OCI-LY1 (cell line): ENCODE data around the gene CRAT.

ENCODE experiments used
- H2AFZ ChIP-seq: fragments of 200-600 bp; sonication (generic), shearing (Covaris generic); 2 replicates; pipeline ENCODE4 v1.6.0; 2014; ENCODE audit warnings: antibody characterized with exemption, mild to moderate bottlenecking, low read length
- H3F3A ChIP-seq: fragments of 200-600 bp; sonication (generic), shearing (Covaris generic); 2 replicates; pipeline ENCODE4 v1.6.0; 2014; ENCODE audit warnings: mild to moderate bottlenecking, antibody characterized with exemption, low read length, moderate library complexity; ENCODE audit not compliant: insufficient read depth
- H3K27ac ChIP-seq: fragments of 200-600 bp; sonication (generic); 2 replicates; pipeline ENCODE4 v1.5.1; 2014; ENCODE audit warnings: low read length, mixed run types, mild to moderate bottlenecking, low read depth; ENCODE audit not compliant: poor library complexity, severe bottlenecking
- H3K27me3 ChIP-seq: fragments of 200-600 bp; sonication (generic); 2 replicates; pipeline ENCODE4 v1.6.0; 2014; ENCODE audit warnings: antibody characterized with exemption, mild to moderate bottlenecking, low read length, moderate library complexity; ENCODE audit not compliant: insufficient read depth
- H3K36me3 ChIP-seq: fragments of 200-600 bp; sonication (generic); 2 replicates; pipeline ENCODE4 v1.6.1; 2014; ENCODE audit warnings: mild to moderate bottlenecking, antibody characterized with exemption, low read length, moderate library complexity, mixed read lengths; ENCODE audit not compliant: insufficient read depth
- H3K4me1 ChIP-seq: fragments of 200-600 bp; sonication (generic); 2 replicates; pipeline ENCODE4 v1.5.1; 2014; ENCODE audit warnings: mild to moderate bottlenecking, low read length, moderate library complexity; ENCODE audit not compliant: insufficient read depth, severe bottlenecking
- H3K4me2 ChIP-seq: fragments of 200-600 bp; sonication (generic), shearing (Covaris generic); 2 replicates; pipeline ENCODE4 v1.6.1; 2014; ENCODE audit warnings: low read length
- H3K4me3 ChIP-seq: fragments of 200-600 bp; sonication (generic); 2 replicates; pipeline ENCODE4 v1.5.1; 2014; ENCODE audit warnings: low read length, low read depth, mild to moderate bottlenecking, mixed read lengths; ENCODE audit not compliant: poor library complexity, severe bottlenecking
- H3K79me2 ChIP-seq: fragments of 200-600 bp; shearing (Covaris generic); 2 replicates; pipeline ENCODE4 v1.6.1; 2016; ENCODE audit warnings: mixed run types, low read length, mixed read lengths; ENCODE audit not compliant: insufficient read depth
- H3K9ac ChIP-seq: fragments of 200-600 bp; sonication (generic), shearing (Covaris generic); 2 replicates; pipeline ENCODE4 v1.6.1; 2014; ENCODE audit warnings: mild to moderate bottlenecking, low read length, mixed read lengths
- H3K9me2 ChIP-seq: fragments of 200-600 bp; sonication (generic), shearing (Covaris generic); 2 replicates; pipeline ENCODE4 v1.6.1; 2014; ENCODE audit warnings: low read depth, mild to moderate bottlenecking, low read length, mixed read lengths
- H3K9me3 ChIP-seq: fragments of 200-600 bp; shearing (Covaris generic); 2 replicates; pipeline ENCODE4 v1.6.1; 2014; ENCODE audit warnings: low read length, mixed read lengths
- H4K20me1 ChIP-seq: fragments of 200-600 bp; sonication (generic), shearing (Covaris generic); 2 replicates; pipeline ENCODE4 v1.6.0; 2016; ENCODE audit warnings: mild to moderate bottlenecking, low read length; ENCODE audit not compliant: insufficient read depth
- CTCF ChIP-seq: fragments of 200-600 bp; sonication (generic), shearing (Covaris generic); IDR thresholded peaks from 2 replicates; pipeline ENCODE4 v1.5.1; 2017; ENCODE audit warnings: mild to moderate bottlenecking, antibody characterized with exemption, low read length, moderate library complexity, mixed read lengths
- EZH2 ChIP-seq: fragments of 200-600 bp; sonication (generic), shearing (Covaris generic); IDR thresholded peaks from 2 replicates; pipeline ENCODE4 v1.8.0; 2017; ENCODE audit warnings: borderline replicate concordance, mixed run types, mild to moderate bottlenecking, antibody characterized with exemption, low read length, moderate library complexity, mixed read lengths

CRAT gene

GRCh38 chr9:129110740-129111527, at the start of gene CRAT, which contains the start of gene PTPA:
TSS of gene CRAT (minus strand) at chr9:129110793. CDS start at chr9:129110509, 284 bp downstream.
TSS of gene PTPA (plus strand) at chr9:129111415. CDS start at chr9:129111601, 186 bp downstream.
- H3K36me3 ChIP-seq: no peaks in the 10 kb centered on the region
- H3K9me3 ChIP-seq: no peaks in the 10 kb centered on the region
- H3K4me3 ChIP-seq: peak within 1 kb of the TSS; percentile 91
- TF ChIP-seq CTCF: no peak
- no peak for TF ChIP-seq EZH2
- H3K9ac ChIP-seq: peak within 1 kb of the TSS; percentile 92
- H2AFZ ChIP-seq: 0 out of 2 replicates have a peak within 1 kb of the TSS, but pooled peaks have one; percentile 6
- H4K20me1 ChIP-seq: no peaks in the 10 kb centered on the region
- peaks cover 25% of the 10 kb centered on the region for H3K79me2 ChIP-seq
- H3K27ac ChIP-seq: peak within 1 kb of the TSS; percentile 89
- no peaks in the 10 kb centered on the region for H3K9me2 ChIP-seq
- peaks cover 37% of the 10 kb centered on the region for H3K4me1 ChIP-seq
- H3F3A ChIP-seq: peaks cover 4% of the 10 kb centered on the region; the same call in 1 of the 2 replicates
- H3K4me2 ChIP-seq: peak within 1 kb of the TSS; percentile 100
- 0 out of 2 replicates have a peak, but pooled peaks cover 3% of the 10 kb centered on the region for H3K27me3 ChIP-seq

- H3K27me3 ChIP-seq: no peaks in the 10 kb centered on the region; the same call in 1 of the 2 replicates
- H3K4me3 ChIP-seq: no peak overlapping the region
- no peaks in the 10 kb centered on the region for H4K20me1 ChIP-seq
- no peaks in the 10 kb centered on the region; the same call in 1 of the 2 replicates for H3K36me3 ChIP-seq
- H3K27ac ChIP-seq: no peak overlapping the region
- TF ChIP-seq CTCF (no peak), EZH2 (no peak)
- H3F3A ChIP-seq: no peaks in the 10 kb centered on the region
- no peak overlapping the region for H3K4me2 ChIP-seq
- H3K79me2 ChIP-seq: no peaks in the 10 kb centered on the region
- no peaks in the 10 kb centered on the region for H3K9me2 ChIP-seq
- no peaks in the 10 kb centered on the region for H3K4me1 ChIP-seq
- H2AFZ ChIP-seq: no peak overlapping the region
- H3K9me3 ChIP-seq: no peaks in the 10 kb centered on the region
- H3K9ac ChIP-seq: no peak overlapping the region
Observed at GRCh38 chr9:129156163-129156562, 45.6 kb upstream of the CRAT start.

- Histone ChIP-seq H4K20me1 (no peaks in the 10 kb centered on the region), H3K4me2 (no peak overlapping the region), H3K9me2 (no peaks in the 10 kb centered on the region), H2AFZ (no peak overlapping the region), H3K4me3 (no peak overlapping the region), H3K79me2 (no peaks in the 10 kb centered on the region), H3K4me1 (no peaks in the 10 kb centered on the region), H3F3A (no peaks in the 10 kb centered on the region), H3K9ac (no peak overlapping the region), H3K36me3 (no peaks in the 10 kb centered on the region; the same call in 1 of the 2 replicates), H3K27ac (no peak overlapping the region), H3K9me3 (no peaks in the 10 kb centered on the region), H3K27me3 (no peaks in the 10 kb centered on the region; the same call in 1 of the 2 replicates)
- TF ChIP-seq CTCF: no peak
- TF ChIP-seq EZH2: no peak
Observed at GRCh38 chr9:129154866-129155477, 44.4 kb upstream of the CRAT start.
